Activated CD4-positive, alpha-beta T cell treated with anti-CD3 and anti-CD28 coated beads, Interleukin-2, amount 50 U/mL, for 48 hours (primary cell): ENCODE results near the gene PAQR5.
"Not testable (repeated sequence)": the region's sequence is repeated elsewhere in the genome, so short reads cannot be mapped to it uniquely, and the experiment has no call there.

ENCODE experiments used
- DNase-seq, 2 experiments: peaks; one replicate each; pipeline ENCODE4 v3.0.0-alpha.2; 2020

Gene PAQR5

DNA sequence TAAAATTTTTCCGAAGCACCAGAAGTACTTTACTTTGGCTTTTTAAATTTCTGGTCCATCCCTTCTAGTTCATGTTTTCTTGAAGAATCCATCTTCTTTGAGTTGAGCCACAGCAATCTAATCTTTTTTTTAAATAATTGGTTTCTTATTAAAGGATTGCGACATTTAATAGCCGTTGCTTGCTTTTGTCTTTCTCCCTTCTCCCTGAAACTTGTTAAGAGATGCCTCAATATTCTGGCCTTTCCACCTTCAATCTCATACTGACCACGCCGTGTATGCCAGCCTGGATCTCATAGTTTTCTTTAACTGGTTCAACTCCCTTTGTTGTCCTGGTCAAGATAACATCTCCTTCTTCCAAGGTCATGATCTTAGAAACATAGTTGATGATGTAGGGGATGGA is 135.5 kb downstream of the PAQR5 start:
- DNase-seq: no peak

DNA sequence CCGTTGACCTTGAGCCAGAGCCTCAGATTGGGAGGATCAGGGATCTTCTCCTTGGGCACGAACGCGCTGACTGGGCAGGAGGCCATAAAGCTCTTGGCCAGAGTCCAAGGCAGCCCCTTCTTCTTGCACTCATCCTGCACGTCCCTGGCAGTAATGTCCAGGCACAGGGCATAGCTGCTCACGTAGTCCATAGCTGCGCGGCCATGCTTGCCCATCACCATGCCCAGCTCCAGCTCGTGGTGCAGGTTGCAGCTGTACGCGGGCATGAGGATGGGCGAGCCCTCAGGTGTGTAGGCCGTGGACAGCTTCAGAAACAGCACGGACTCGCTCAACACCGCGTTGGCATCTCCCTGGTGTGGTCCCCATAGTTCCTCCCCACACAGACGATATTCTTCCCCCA is 136.0 kb downstream of the PAQR5 start:
- DNase-seq: no peak

DNA sequence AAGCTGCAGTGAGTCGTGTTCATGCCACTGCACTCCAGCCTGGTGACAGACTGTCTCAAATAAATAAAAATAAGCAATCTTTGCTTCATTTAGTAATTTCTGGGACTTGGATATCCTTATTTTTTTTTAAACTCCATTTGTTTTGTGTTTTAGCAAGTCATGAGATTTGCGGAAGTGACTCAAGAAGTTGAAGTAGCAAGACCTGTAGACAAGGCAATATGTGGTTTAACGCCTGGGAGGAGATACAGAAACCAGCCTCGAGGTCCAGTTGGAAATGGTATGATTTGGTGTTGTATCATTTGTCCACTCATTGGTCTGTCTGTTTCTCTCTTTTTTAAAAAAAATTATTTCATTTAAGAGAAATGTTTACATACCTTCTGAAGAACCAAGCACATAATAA is 137.3 kb downstream of the PAQR5 start:
- DNase-seq: no peak

DNA sequence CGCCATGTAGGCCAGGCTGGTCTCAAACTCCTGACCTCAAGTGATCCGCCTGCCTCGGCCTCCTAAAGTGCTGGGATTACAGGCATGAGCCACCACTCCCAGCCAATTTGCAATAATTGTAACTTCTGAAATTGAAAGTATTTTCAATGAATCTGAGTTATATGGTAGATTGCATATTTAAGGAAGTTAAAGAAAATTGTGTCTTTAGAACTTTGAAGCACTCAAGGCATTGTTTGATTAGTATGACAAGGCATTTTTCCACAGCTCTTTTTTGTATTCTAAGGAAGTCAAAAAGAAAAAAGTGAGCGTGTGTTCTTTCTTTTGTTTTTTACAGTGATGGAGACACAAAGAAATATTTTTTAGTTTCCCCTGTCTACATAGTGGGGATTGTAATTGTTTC is 138.2 kb downstream of the PAQR5 start:
- DNase-seq: no peak

DNA sequence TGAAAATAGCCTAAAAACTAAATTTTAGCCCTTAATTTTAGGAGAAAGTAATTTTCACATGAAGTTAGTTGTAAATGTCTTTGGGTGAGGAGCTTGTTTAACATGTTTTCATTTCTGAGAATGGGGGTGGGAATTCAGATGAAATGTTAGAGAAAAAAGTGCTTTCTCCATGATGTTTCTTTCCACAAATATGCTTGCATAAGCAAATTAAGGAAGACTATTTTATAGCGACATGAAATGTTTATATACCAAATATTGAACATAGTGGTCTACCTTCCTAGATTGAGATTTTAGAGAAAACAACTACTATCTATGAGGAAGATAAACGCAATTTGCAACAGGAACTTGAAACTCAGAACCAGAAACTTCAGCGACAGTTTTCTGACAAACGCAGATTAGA is 140.9 kb downstream of the PAQR5 start:
- no peak for DNase-seq

DNA sequence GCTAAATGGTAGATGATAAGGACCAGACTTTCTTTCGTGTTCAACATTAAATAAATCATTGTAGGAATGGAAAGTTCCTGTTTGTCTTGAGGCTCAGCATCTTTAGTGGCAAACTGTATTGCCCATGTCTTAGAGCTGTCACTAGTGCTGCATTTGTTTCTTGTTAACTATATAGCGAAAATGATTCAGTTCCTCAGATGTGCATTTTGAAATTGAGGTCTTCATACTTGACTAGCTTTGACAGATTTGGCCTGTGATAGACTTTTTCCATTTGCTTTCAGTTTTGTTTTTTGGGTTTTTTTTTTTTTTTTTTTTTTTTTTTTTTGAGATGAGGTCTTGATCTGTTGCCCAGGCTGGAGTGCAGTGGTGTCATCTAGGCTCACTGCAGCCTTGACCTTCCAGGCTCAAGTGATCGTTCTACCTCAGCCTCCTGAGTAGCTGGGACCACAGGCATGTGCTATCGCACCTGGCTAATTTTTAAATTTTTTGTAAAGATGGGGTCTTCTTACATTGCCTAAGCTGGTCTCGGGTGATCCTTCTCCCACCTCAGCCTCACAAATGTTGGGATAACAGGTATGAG is 144.4 kb downstream of the PAQR5 start:
- DNase-seq: no peak

DNA sequence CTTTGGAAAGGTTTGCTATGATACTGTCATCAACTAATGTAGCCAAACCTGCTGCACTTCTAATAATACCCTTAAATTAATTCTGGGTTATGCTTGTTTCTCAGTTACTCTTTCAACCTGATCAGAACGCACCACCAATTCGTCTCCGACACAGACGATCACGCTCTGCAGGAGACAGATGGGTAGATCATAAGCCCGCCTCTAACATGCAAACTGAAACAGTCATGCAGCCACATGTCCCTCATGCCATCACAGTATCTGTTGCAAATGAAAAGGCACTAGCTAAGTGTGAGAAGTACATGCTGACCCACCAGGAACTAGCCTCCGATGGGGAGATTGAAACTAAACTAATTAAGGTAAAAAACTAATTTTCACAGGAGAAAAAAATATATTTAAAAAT is 146.0 kb downstream of the PAQR5 start:
- no peak for DNase-seq

DNA sequence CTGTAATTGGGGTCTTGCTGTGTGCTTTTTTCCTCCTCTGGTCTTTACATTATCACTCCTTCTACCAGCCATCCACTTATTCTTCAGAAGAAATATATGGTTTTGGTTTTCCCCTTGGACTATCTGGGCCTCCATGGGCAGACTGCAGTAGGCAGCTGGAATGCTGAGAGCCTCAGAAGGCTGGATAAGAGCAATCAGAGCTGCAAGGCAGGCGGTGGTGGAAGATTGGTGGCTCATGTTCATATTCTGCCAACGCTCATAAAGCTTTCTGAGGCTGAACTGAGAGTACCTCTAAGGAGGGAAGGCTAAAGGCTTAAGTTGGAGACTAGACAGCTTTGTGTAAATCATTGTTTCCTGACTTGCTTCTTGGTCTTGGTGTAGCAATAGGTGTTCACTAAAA is 148.2 kb downstream of the PAQR5 start:
- no peak for DNase-seq

DNA sequence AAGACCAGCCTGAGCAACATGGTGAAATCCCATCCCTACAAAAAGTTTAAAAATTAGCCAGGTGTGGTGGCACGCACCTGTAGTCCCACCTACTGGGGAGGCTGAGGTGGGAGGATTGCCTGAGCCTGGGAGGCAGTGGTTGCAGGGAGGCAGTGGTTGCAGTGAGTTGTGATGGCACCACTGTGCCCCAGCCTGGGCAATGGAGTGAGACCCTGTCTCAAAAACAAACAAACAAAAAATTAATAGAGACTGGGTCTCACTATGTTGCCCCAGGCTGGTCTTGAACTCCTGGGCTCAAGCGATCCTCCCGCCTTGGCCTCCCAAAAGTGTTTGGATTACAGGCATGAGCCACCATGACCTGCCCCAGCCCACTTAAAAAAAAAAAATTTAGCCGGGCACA is 151.5 kb downstream of the PAQR5 start:
- DNase-seq: not testable (repeated sequence)

DNA sequence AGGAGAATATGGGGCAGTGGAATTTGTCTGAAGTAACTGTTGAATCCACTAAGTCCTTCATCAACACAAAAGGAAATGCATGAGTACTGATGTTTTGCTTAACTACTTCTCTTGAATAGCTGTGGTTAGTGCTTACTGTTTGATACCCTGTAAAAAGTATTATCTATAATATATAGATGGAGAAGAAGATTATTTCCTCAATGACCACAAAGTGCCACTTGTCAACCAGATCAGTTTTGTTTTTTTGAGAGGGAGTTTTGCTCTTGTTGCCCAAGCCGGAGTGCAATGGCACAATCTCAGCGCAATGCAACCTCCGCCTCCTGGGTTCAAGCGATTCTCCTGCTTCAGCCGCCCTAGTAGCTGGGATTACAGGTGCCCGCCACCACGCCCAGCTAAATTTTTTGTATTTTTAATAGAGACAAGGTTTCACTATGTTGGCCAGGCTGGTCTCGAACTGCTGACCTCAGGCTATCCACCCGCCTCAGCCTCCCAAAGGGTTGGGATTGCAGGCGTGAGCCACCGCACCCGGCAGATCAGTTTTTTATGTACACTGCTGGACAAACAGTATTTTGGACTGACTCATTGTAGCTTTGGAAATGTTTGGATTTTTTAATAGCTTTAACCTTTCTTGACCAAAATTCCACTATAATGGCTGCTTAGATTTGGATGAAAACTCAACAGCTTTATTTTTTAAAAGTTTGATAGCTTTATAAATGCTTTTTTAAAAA is 152.4 kb downstream of the PAQR5 start:
- DNase-seq: no peak

DNA sequence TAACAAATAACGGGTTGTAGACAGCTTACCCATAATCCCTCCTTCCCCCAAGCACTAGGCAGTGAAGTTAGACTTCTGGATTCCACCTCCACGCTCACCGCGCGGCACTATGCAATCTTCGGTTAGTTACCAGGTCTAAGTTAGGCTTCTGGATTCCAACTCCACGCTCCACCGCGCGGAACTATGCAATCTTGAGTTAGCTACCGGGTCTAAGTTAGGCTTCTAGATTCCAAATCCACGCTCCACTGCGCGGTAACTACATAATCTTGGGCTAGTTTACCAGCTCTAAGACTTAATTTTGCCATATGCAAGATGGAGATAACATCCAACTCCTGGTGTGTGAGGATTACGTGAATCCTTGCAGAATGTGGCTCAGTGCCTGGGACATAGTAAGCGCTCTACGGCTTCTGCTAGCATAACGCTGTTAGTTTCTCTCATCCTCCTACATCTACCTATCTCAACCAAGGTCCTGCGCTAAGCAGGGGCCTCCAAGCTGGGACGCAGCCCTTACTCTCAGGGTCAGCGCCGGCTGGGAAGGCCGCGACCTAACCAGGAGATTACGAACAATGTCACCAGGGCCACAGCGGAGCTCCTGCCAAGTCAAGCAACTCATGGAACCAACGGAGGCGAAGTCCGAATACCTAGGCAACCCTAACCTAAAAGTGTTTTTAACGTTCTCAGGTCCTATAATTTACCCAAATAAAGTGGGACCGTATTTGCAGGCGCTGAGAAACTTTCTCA is 153.4 kb downstream of the PAQR5 start:
- DNase-seq: peak in 1 of 2 experiments; percentile 45

DNA sequence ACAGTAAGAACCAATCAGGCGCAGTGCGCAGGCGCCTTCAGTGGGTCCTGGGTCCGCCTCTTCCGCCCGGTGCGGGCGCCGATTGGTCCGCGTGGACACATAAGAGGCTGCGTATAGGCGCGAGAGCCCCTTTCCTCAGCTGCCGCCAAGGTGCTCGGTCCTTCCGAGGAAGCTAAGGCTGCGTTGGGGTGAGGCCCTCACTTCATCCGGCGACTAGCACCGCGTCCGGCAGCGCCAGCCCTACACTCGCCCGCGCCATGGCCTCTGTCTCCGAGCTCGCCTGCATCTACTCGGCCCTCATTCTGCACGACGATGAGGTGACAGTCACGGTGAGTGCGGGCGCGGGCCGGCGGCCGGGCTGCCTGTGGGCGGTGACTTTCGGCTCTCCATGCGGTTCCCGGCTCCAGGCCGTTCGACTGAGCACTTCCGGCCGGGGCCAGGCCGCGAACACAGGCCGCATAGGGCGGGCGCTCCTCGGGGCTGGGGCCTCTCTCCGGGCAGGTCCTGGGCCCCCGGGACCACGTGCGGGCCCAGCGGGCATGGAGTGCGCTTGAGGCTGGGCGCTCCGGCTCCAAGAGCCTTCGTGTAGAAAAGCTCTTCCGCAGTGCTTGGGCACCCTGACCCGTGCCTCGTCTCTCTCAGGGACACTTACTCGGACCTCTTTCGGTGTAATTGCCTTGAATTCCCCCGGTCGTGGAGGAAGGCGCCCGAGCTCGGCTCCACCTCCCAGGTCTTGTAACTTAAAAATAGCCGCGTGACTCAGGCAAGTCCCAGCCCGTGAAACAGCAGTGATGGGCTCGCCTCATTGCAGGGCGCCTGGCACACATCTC is 154.2 kb downstream of the PAQR5 start, which contains the start of gene RPLP1:
RPLP1 (plus strand) TSS at position 127 of the 830 bp plus-strand sequence; CDS start at position 258, 131 bp downstream.
- peak; percentile 91 to 94 for DNase-seq

DNA sequence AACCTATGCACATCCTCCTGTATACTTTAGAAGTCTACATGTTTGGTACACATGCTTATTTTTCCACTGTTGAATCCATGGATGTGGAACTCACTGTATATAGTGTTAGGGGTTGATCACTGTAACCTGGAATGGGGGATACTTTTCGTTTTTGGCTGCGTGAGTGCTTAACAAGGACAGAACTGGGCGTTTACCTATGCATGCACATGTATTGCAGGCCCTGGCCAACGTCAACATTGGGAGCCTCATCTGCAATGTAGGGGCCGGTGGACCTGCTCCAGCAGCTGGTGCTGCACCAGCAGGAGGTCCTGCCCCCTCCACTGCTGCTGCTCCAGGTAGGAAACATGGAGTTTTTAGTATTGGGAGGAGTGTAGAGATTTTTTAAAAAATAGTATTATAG is 156.2 kb downstream of the PAQR5 start:
- DNase-seq: no peak

DNA sequence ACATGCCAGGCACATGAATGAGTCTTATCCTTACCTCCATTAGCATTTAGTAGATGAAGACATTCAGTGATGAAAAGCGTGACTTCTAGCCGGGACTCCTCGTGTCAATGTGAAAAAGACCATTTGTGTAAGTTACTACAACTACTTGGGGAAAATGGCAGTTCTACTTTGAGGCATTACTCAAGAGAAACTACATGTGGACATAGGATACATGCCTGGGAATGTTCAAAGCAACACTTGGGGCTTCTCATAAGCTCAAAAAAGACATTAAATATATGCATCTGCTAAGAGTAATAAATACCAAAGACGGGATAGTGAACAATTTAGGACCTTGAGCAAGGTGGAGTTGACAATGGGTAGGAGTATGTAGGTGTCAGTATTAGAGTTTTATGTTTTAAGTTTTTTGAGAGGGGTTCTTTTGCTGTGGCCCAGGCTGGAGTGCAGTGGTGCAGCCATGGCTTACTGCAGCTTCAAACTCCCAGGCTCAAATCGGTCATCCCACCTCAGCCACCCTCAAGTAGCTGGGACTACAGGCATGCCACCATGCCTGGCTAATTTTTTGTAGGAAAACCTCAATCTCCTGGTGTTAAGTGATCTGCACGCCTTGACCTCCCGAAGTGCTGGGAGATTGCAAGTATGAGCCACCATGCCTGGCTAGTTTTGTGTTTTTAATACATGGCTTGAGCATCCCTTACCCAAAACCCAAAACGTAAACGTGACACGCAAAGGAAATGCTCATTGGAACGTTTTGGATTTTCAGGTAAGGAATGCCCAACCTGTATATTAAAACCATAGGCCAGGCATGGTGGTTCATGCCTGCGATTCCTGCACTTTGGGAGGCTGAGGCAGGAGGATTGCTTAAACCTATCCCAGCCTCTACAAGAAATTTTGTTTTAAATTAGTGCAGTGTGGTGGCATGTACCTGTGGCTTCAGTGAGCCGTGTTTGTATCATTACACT is 157.8 kb downstream of the PAQR5 start:
- no peak for DNase-seq
